BLaER1 (cell line): ENCODE measurements around the gene HES3.

Source experiments
- H3K27ac ChIP-seq: shearing (Covaris generic); formaldehyde crosslinking; 2 replicates; pipeline ENCODE4 v1.8.1; 2022
- H3K27me3 ChIP-seq: shearing (Covaris generic); formaldehyde crosslinking; 2 replicates; pipeline ENCODE4 v1.8.1; 2022
- H3K36me3 ChIP-seq: shearing (Covaris generic); formaldehyde crosslinking; 2 replicates; pipeline ENCODE4 v1.8.1; 2022
- H3K4me1 ChIP-seq: shearing (Covaris generic); formaldehyde crosslinking; 2 replicates; pipeline ENCODE4 v1.8.1; 2022
- H3K4me2 ChIP-seq: shearing (Covaris generic); formaldehyde crosslinking; 2 replicates; pipeline ENCODE4 v1.8.1; 2022
- H3K4me3 ChIP-seq: shearing (Covaris generic); formaldehyde crosslinking; 2 replicates; pipeline ENCODE4 v1.8.1; 2022
- H3K9ac ChIP-seq: shearing (Covaris generic); formaldehyde crosslinking; 2 replicates; pipeline ENCODE4 v1.8.1; 2022
- H3K9me3 ChIP-seq: shearing (Covaris generic); formaldehyde crosslinking; 2 replicates; pipeline ENCODE4 v1.8.1; 2022
- H4K20me1 ChIP-seq: shearing (Covaris generic); formaldehyde crosslinking; 2 replicates; pipeline ENCODE4 v1.8.1; 2022
- Cebpa-rat ChIP-seq: shearing (Covaris generic); IDR thresholded peaks from 2 replicates; pipeline ENCODE4 v1.8.1; 2022

Gene HES3

DNA sequence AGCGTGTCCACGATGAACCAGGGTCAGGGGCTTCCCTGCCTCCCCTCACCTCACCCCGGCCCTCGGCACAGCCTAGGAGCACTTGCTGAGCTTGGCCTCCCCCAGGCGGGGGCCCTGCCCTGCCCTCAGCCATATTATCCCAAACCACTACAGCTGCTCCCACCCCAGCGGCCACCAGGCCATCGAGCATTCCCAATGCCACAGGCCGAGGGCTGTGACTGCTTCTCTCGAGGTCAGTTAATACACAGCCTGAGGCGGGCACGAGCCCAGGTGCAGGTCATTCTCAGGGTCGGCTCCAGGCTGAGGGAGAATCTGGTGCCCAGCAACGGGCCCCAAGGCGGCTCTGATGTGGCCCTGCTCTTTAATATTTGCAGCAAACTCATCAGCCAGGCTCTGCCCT is 25.3 kb downstream of the HES3 start:
- H3K9ac ChIP-seq, result no peak overlapping the region
- no peaks in the 10 kb centered on the region for H3K27me3 ChIP-seq
- H3K36me3 ChIP-seq, result peaks cover 29% of the 10 kb centered on the region
- peaks cover 78% of the 10 kb centered on the region for H3K4me1 ChIP-seq
- H3K9me3 ChIP-seq, result no peaks in the 10 kb centered on the region
- peak overlapping the region; percentile 55 for H3K27ac ChIP-seq
- H3K4me3 ChIP-seq, result no peak overlapping the region
- no peaks in the 10 kb centered on the region; the same call in 1 of the 2 replicates for H4K20me1 ChIP-seq
- H3K4me2 ChIP-seq, result no peak overlapping the region
- no peak for TF ChIP-seq Cebpa-rat

DNA sequence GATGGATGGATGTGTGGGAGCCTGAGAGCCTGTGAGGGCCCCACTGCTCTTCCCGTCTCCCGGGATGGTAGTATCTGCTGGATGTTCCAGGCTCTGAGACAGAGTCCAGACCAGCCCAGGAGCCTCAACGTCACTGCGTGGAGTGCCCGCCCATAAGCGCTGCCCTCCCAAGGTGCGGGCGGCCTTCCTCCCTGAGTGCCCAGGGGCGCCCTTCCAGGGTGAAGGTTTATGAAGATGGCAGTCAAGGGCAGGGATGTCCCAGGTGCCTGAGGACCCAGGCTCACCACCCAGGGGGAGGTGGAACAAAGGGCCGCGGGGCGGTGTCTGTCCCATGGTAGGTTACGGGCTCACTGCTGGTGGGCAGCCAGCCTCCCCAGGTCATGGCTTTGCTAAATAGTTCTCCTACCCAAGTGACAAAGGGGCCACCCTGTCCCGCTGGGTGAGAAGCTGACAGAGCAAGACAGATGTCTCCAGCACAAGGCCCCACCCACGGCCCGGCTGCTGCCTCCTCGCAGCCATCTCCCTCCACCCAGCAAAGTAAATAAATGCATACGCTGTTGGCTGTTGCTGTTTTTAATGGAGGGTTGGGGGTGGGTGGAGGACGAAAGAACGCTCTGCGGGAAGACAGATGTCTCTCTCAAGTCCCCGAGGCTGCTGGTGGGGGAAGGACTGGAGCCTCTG is 25.9 kb downstream of the HES3 start:
- H3K4me3 ChIP-seq, result no peak overlapping the region
- H3K9ac ChIP-seq, result no peak overlapping the region
- H3K36me3 ChIP-seq, result peaks cover 35% of the 10 kb centered on the region
- H4K20me1 ChIP-seq, result no peaks in the 10 kb centered on the region; the same call in 1 of the 2 replicates
- H3K4me2 ChIP-seq, result peak overlapping the region; percentile 45
- TF ChIP-seq Cebpa-rat, result no peak
- peaks cover 72% of the 10 kb centered on the region for H3K4me1 ChIP-seq
- H3K9me3 ChIP-seq, result no peaks in the 10 kb centered on the region
- H3K27ac ChIP-seq, result peak overlapping the region; percentile 55
- H3K27me3 ChIP-seq, result no peaks in the 10 kb centered on the region

GRCh38 chr1:6270401-6270800 is 26.4 kb downstream of the HES3 start:
- Histone ChIP-seq H3K36me3 (peaks cover 38% of the 10 kb centered on the region), H3K4me3 (no peak overlapping the region), H3K9me3 (no peaks in the 10 kb centered on the region), H4K20me1 (no peaks in the 10 kb centered on the region), H3K27ac (peak overlapping the region; percentile 55), H3K9ac (no peak overlapping the region), H3K27me3 (no peaks in the 10 kb centered on the region), H3K4me2 (peak overlapping the region; percentile 45), H3K4me1 (peaks cover 68% of the 10 kb centered on the region)
- TF ChIP-seq Cebpa-rat, result no peak

- Histone ChIP-seq H4K20me1 (no peaks in the 10 kb centered on the region; the same call in 1 of the 2 replicates), H3K27me3 (no peaks in the 10 kb centered on the region), H3K9ac (no peak overlapping the region), H3K4me2 (peak overlapping the region; percentile 45), H3K9me3 (no peaks in the 10 kb centered on the region), H3K36me3 (peaks cover 38% of the 10 kb centered on the region), H3K27ac (peak overlapping the region; percentile 55; the same call in 1 of the 2 replicates), H3K4me1 (peaks cover 68% of the 10 kb centered on the region), H3K4me3 (no peak overlapping the region)
- TF ChIP-seq Cebpa-rat, result no peak
Measured at GRCh38 chr1:6271006-6271405, 27.0 kb downstream of the HES3 start.

GRCh38 chr1:6271554-6271953 is 27.6 kb downstream of the HES3 start:
- Histone ChIP-seq H3K27me3 (no peaks in the 10 kb centered on the region), H3K9me3 (no peaks in the 10 kb centered on the region), H3K4me1 (peaks cover 68% of the 10 kb centered on the region), H4K20me1 (no peaks in the 10 kb centered on the region; the same call in 1 of the 2 replicates), H3K4me3 (no peak overlapping the region), H3K36me3 (peaks cover 38% of the 10 kb centered on the region), H3K27ac (0 out of 2 replicates have a peak overlapping the region, but pooled peaks have one; percentile 26), H3K4me2 (no peak overlapping the region), H3K9ac (no peak overlapping the region)
- TF ChIP-seq Cebpa-rat, result no peak

GRCh38 chr1:6272452-6272851 is 28.5 kb downstream of the HES3 start:
- peaks cover 68% of the 10 kb centered on the region for H3K4me1 ChIP-seq
- H3K4me2 ChIP-seq, result no peak overlapping the region
- no peak overlapping the region for H3K4me3 ChIP-seq
- H4K20me1 ChIP-seq, result no peaks in the 10 kb centered on the region; the same call in 1 of the 2 replicates
- no peak for TF ChIP-seq Cebpa-rat
- no peaks in the 10 kb centered on the region for H3K27me3 ChIP-seq
- no peak overlapping the region for H3K9ac ChIP-seq
- H3K36me3 ChIP-seq, result peaks cover 38% of the 10 kb centered on the region
- no peaks in the 10 kb centered on the region for H3K9me3 ChIP-seq
- no peak overlapping the region for H3K27ac ChIP-seq

GRCh38 chr1:6272868-6273267 is 28.9 kb downstream of the HES3 start:
- H3K4me1 ChIP-seq, result peaks cover 67% of the 10 kb centered on the region
- H3K4me3 ChIP-seq, result no peak overlapping the region
- H3K9me3 ChIP-seq, result no peaks in the 10 kb centered on the region
- TF ChIP-seq Cebpa-rat, result no peak
- no peak overlapping the region for H3K9ac ChIP-seq
- no peaks in the 10 kb centered on the region; the same call in 1 of the 2 replicates for H4K20me1 ChIP-seq
- peaks cover 38% of the 10 kb centered on the region for H3K36me3 ChIP-seq
- no peak overlapping the region; the same call in 1 of the 2 replicates for H3K27ac ChIP-seq
- no peaks in the 10 kb centered on the region for H3K27me3 ChIP-seq
- no peak overlapping the region for H3K4me2 ChIP-seq

- H4K20me1 ChIP-seq, result no peaks in the 10 kb centered on the region; the same call in 1 of the 2 replicates
- H3K27ac ChIP-seq, result peak overlapping the region; percentile 18; the same call in 1 of the 2 replicates
- H3K4me1 ChIP-seq, result peaks cover 62% of the 10 kb centered on the region
- no peaks in the 10 kb centered on the region for H3K9me3 ChIP-seq
- H3K4me3 ChIP-seq, result no peak overlapping the region
- H3K4me2 ChIP-seq, result no peak overlapping the region
- peaks cover 38% of the 10 kb centered on the region for H3K36me3 ChIP-seq
- no peak for TF ChIP-seq Cebpa-rat
- no peaks in the 10 kb centered on the region for H3K27me3 ChIP-seq
- no peak overlapping the region for H3K9ac ChIP-seq
Measured at GRCh38 chr1:6273380-6273891, 29.5 kb downstream of the HES3 start.

DNA sequence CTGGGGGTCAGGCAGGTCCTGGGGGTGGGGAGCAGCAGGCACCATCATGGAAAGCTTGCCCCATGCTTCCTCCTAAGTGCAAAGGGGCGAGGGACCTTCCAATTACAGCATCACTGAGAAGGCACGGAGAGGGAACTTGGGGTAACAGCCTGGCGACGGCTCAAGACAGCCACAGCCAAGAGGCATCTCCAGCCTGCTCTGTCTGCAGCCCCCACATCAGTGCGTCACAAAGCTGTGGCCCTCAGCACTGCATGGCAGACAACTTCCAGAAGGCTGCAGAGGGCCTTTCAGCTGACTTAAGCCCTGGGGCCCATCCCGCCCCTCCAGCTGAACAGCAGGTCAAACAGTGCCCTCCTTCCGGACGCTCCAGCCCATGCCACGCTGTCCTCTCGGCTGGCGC is 30.1 kb downstream of the HES3 start:
- Histone ChIP-seq H3K27ac (peak overlapping the region; percentile 18; the same call in 1 of the 2 replicates), H3K9me3 (no peaks in the 10 kb centered on the region), H3K4me1 (peaks cover 55% of the 10 kb centered on the region), H3K36me3 (peaks cover 38% of the 10 kb centered on the region), H3K4me2 (no peak overlapping the region), H4K20me1 (no peaks in the 10 kb centered on the region; the same call in 1 of the 2 replicates), H3K9ac (no peak overlapping the region), H3K4me3 (no peak overlapping the region), H3K27me3 (no peaks in the 10 kb centered on the region)
- no peak for TF ChIP-seq Cebpa-rat

DNA sequence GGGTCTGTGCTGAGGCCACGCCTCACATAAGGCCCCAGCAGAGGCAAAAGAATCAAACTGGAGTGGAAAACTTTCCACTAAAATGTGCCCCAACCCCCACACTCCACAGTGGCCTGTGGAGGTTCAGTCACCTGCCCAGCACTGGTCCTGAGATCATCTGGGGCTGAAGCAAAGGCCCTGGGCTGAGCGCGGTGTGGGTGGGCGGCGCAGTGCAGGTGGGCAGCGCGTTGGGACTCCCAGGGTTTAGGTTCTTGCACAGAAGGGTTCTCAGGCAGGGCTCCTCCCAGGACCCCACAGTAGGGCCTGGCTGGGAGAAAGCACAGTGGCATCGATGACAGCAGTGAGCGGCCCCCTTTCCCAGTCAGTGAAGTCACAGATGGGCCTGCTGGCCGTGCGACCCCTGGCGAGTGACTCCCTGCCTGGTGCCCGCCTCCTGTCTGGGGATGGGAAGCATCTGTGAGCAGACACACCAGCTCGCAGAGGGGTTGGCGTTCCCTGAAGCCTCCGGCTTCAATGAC is 30.7 kb downstream of the HES3 start:
- no peak for TF ChIP-seq Cebpa-rat
- H3K27me3 ChIP-seq, result no peaks in the 10 kb centered on the region
- H3K9me3 ChIP-seq, result no peaks in the 10 kb centered on the region
- H3K36me3 ChIP-seq, result peaks cover 38% of the 10 kb centered on the region
- H3K4me1 ChIP-seq, result peaks cover 52% of the 10 kb centered on the region
- no peaks in the 10 kb centered on the region; the same call in 1 of the 2 replicates for H4K20me1 ChIP-seq
- no peak overlapping the region for H3K4me3 ChIP-seq
- H3K9ac ChIP-seq, result no peak overlapping the region
- H3K27ac ChIP-seq, result 0 out of 2 replicates have a peak overlapping the region, but pooled peaks have one; percentile 18
- no peak overlapping the region for H3K4me2 ChIP-seq
